ENCODE measurements around the gene LRRC49. TPM values are rescaled to one million over a fixed set of nuclear protein-coding genes. Genes with fewer than 3 reads are reported as not detected.

Gene LRRC49
- polyA plus RNA-seq, 1 donor (not counting 4 experiments of a cell fraction or from before 2014, with no cell fraction given), result 9.9 TPM

DNA sequence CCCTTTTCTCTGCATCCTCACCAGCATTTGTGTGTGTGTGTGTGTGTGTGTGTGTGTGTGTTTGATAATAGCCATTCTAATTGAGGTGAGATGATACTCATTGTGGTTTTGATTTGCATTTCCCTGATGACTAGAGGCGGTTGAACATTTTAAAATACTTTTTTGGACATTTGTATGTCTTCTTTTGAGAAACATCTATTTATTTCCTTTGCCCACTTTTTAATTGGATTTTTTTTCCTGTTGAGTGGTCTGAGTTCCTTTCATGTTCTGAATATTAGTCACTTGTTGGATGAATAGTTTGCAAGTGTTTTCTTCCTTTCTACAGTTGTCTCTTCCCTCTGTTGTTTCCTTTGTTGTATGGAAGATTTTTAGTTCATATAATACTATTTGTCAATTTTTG is 168.4 kb downstream of the LRRC49 start:
- no peak for TF ChIP-seq EZH2 (IDR thresholded peaks at IDR 0.05; ENCODE audit: low read length)
- TF ChIP-seq, protein P1, sequence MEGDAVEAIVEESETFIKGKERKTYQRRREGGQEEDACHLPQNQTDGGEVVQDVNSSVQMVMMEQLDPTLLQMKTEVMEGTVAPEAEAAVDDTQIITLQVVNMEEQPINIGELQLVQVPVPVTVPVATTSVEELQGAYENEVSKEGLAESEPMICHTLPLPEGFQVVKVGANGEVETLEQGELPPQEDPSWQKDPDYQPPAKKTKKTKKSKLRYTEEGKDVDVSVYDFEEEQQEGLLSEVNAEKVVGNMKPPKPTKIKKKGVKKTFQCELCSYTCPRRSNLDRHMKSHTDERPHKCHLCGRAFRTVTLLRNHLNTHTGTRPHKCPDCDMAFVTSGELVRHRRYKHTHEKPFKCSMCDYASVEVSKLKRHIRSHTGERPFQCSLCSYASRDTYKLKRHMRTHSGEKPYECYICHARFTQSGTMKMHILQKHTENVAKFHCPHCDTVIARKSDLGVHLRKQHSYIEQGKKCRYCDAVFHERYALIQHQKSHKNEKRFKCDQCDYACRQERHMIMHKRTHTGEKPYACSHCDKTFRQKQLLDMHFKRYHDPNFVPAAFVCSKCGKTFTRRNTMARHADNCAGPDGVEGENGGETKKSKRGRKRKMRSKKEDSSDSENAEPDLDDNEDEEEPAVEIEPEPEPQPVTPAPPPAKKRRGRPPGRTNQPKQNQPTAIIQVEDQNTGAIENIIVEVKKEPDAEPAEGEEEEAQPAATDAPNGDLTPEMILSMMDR (optimal IDR thresholded peaks at IDR 0.05 in 1 of 3, IDR thresholded peaks at IDR 0.05 in 1 of 3, conservative IDR thresholded peaks at IDR 0.05 in 1 of 3; ENCODE audit: extremely low read depth in 1 of 3, insufficient read depth in 2 of 3, low read length in 3 of 3), result no peak
- Histone ChIP-seq H4K20me1 (ENCODE audit: control insufficient read depth, extremely low read depth, insufficient read depth, low read length) (no peaks in the 10 kb centered on the region), H3K9me3 (ENCODE audit: control insufficient read depth, low read depth, low read length) (peaks cover 4% of the 10 kb centered on the region), H3K36me3 (ENCODE audit: control insufficient read depth in 2 of 2, extremely low read depth in 1 of 2, insufficient read depth in 2 of 2, low read length in 2 of 2) (no peaks in the 10 kb centered on the region), H3K4me1 (ENCODE audit: control insufficient read depth, extremely low read depth, insufficient read depth, low read length) (peaks cover 13% of the 10 kb centered on the region), H3K9me1 (ENCODE audit: control insufficient read depth, extremely low read depth, insufficient read depth, low read length) (no peaks in the 10 kb centered on the region), H3K79me2 (ENCODE audit: control insufficient read depth, insufficient read depth, low read length) (no peaks in the 10 kb centered on the region), H3K27me3 (ENCODE audit: control insufficient read depth, extremely low read depth, insufficient read depth, low read length) (no peaks in the 10 kb centered on the region), H3K4me3 (ENCODE audit: control insufficient read depth in 2 of 3, extremely low read depth in 1 of 3, insufficient read depth in 2 of 3, low read depth in 1 of 3, low read length in 3 of 3) (no peak overlapping the region), H2AFZ (ENCODE audit: control insufficient read depth, low read length) (no peak overlapping the region), H3K4me2 (ENCODE audit: control insufficient read depth, extremely low read depth, insufficient read depth, low read depth, low read length) (no peak overlapping the region), H3K27ac (ENCODE audit: control insufficient read depth, insufficient read depth, low read length) (no peak overlapping the region), H3K9ac (ENCODE audit: control insufficient read depth, extremely low read depth, insufficient read depth, low read length) (no peak overlapping the region)
- FAIRE-seq (peak; percentile 61), DNase-seq (ENCODE audit: low read depth, low spot score) (no peak)
- dilution Hi-C loops (cut with MboI; ENCODE audit: extremely low pct_ligation_motif_present, low sequenced_read_pairs), result no loop called here

DNA sequence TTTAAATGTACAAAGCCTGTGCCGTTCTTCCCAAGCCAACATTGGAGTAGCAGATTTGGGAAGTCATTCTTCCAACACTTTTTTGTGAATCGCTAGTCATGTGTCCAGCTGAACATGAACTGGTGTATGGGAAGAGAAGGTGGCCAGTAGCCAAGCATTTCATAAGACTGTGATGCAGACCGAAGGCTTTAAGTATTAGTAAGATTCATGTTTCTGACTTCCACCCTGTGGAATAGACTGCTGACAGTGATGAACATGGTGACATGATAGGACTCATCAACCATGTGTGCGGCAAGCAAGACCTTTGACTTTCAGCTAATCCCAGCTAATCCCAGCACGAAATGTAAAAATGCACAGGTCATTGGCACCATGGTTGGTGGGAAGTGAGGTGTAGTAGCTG is 174.4 kb downstream of the LRRC49 start:
- no peak for DNase-seq (ENCODE audit: low read depth, low spot score)
- Histone ChIP-seq H3K4me1 (ENCODE audit: control insufficient read depth, extremely low read depth, insufficient read depth, low read length) (peaks cover 25% of the 10 kb centered on the region), H3K79me2 (ENCODE audit: control insufficient read depth, insufficient read depth, low read length) (no peaks in the 10 kb centered on the region), H3K9ac (ENCODE audit: control insufficient read depth, extremely low read depth, insufficient read depth, low read length) (no peak overlapping the region), H3K27me3 (ENCODE audit: control insufficient read depth, extremely low read depth, insufficient read depth, low read length) (no peaks in the 10 kb centered on the region), H3K27ac (ENCODE audit: control insufficient read depth, insufficient read depth, low read length) (no peak overlapping the region), H3K9me3 (ENCODE audit: control insufficient read depth, low read depth, low read length) (peaks cover 2% of the 10 kb centered on the region), H3K9me1 (ENCODE audit: control insufficient read depth, extremely low read depth, insufficient read depth, low read length) (no peaks in the 10 kb centered on the region), H3K4me2 (ENCODE audit: control insufficient read depth, extremely low read depth, insufficient read depth, low read depth, low read length) (no peak overlapping the region), H4K20me1 (ENCODE audit: control insufficient read depth, extremely low read depth, insufficient read depth, low read length) (no peaks in the 10 kb centered on the region), H2AFZ (ENCODE audit: control insufficient read depth, low read length) (no peak overlapping the region), H3K36me3 (ENCODE audit: control insufficient read depth in 2 of 2, extremely low read depth in 1 of 2, insufficient read depth in 2 of 2, low read length in 2 of 2) (no peaks in the 10 kb centered on the region), H3K4me3 (ENCODE audit: control insufficient read depth in 2 of 3, extremely low read depth in 1 of 3, insufficient read depth in 2 of 3, low read depth in 1 of 3, low read length in 3 of 3) (no peak overlapping the region)
- dilution Hi-C loops (cut with MboI; ENCODE audit: extremely low pct_ligation_motif_present, low sequenced_read_pairs), result no loop called here
- TF ChIP-seq EZH2 (IDR thresholded peaks at IDR 0.05; ENCODE audit: low read length), result no peak
- TF ChIP-seq, protein P1 (optimal IDR thresholded peaks at IDR 0.05 in 1 of 3, IDR thresholded peaks at IDR 0.05 in 1 of 3, conservative IDR thresholded peaks at IDR 0.05 in 1 of 3; ENCODE audit: extremely low read depth in 1 of 3, insufficient read depth in 2 of 3, low read length in 3 of 3), result no peak
- peak; percentile 59 for FAIRE-seq

Measured in keratinocyte (primary cell).